H9 (cell line): ENCODE data around the gene PSME1. TPM values are rescaled to one million over a fixed set of nuclear protein-coding genes. Genes with fewer than 3 reads are reported as not detected.

ENCODE experiments used
- DNase-seq: peaks from one replicate; pipeline ENCODE4 v3.0.0-alpha.2; 2017
- H2AFZ ChIP-seq: one replicate; pipeline ENCODE4 v1.6.1; 2013; ENCODE audit warnings: mild to moderate bottlenecking, low read length, control low read depth, moderate library complexity
- H2AK5ac ChIP-seq: 2 replicates; pipeline ENCODE4 v1.6.1; 2013; ENCODE audit warnings: low read length, control low read depth, mixed read lengths; ENCODE audit not compliant: insufficient read length
- H2BK120ac ChIP-seq: one replicate; pipeline ENCODE4 v1.6.1; 2013; ENCODE audit warnings: low read depth, mild to moderate bottlenecking, low read length, control low read depth, inconsistent platforms; ENCODE audit not compliant: poor library complexity, severe bottlenecking
- H2BK12ac ChIP-seq: 2 replicates; pipeline ENCODE4 v1.6.1; 2013; ENCODE audit warnings: low read length, control low read depth, mixed read lengths, low read depth; ENCODE audit not compliant: insufficient read length
- H2BK15ac ChIP-seq: 2 replicates; pipeline ENCODE4 v1.6.1; 2013; ENCODE audit warnings: low read depth, low read length, control low read depth
- H2BK20ac ChIP-seq: one replicate; pipeline ENCODE4 v1.6.1; 2013; ENCODE audit warnings: low read depth, mild to moderate bottlenecking, low read length, control low read depth, inconsistent platforms; ENCODE audit not compliant: poor library complexity, severe bottlenecking
- H2BK5ac ChIP-seq: 2 replicates; pipeline ENCODE4 v1.6.1; 2013; ENCODE audit warnings: low read length, control low read depth, mixed read lengths; ENCODE audit not compliant: insufficient read length
- H3K14ac ChIP-seq: 2 replicates; pipeline ENCODE4 v1.6.1; 2013; ENCODE audit warnings: low read length, control low read depth; ENCODE audit not compliant: insufficient read depth
- H3K18ac ChIP-seq: 2 replicates; pipeline ENCODE4 v1.6.1; 2013; ENCODE audit warnings: low read depth, mild to moderate bottlenecking, mixed read lengths, low read length, control low read depth; ENCODE audit not compliant: insufficient read length
- H3K23ac ChIP-seq: 2 replicates; pipeline ENCODE4 v1.6.1; 2013; ENCODE audit warnings: low read length, control low read depth, mixed read lengths, low read depth; ENCODE audit not compliant: insufficient read length
- H3K23me2 ChIP-seq: 2 replicates; pipeline ENCODE4 v1.6.1; 2013; ENCODE audit warnings: low read depth, mild to moderate bottlenecking, mixed read lengths, low read length, control low read depth; ENCODE audit not compliant: insufficient read length, poor library complexity, severe bottlenecking
- H3K27ac ChIP-seq: 2 replicates; pipeline ENCODE4 v1.5.1; 2013; ENCODE audit warnings: low read length, control low read depth, mixed read lengths, low read depth; ENCODE audit not compliant: insufficient read length
- H3K27me3 ChIP-seq: 2 replicates; pipeline ENCODE4 v1.6.1; 2013; ENCODE audit warnings: low read length, control low read depth, inconsistent platforms; ENCODE audit not compliant: insufficient read depth
- H3K4ac ChIP-seq: 2 replicates; pipeline ENCODE4 v1.6.1; 2013; ENCODE audit warnings: low read depth, mild to moderate bottlenecking, control low read depth, inconsistent platforms, low read length, moderate library complexity
- H3K4me1 ChIP-seq: 2 replicates; pipeline ENCODE4 v1.6.1; 2013; ENCODE audit warnings: low read length, control low read depth, inconsistent platforms; ENCODE audit not compliant: insufficient read depth
- H3K4me2 ChIP-seq: 2 replicates; pipeline ENCODE4 v1.6.1; 2013; ENCODE audit warnings: low read length, control low read depth, mixed read lengths; ENCODE audit not compliant: insufficient read length, insufficient read depth
- H3K56ac ChIP-seq: 2 replicates; pipeline ENCODE4 v1.6.1; 2013; ENCODE audit warnings: low read depth, mild to moderate bottlenecking, mixed read lengths, low read length, control low read depth; ENCODE audit not compliant: insufficient read length
- H3K79me1 ChIP-seq: 2 replicates; pipeline ENCODE4 v1.6.1; 2013; ENCODE audit warnings: low read depth, mild to moderate bottlenecking, moderate library complexity, low read length, control low read depth, inconsistent platforms; ENCODE audit not compliant: insufficient read depth, poor library complexity, severe bottlenecking
- H3K79me2 ChIP-seq: 2 replicates; pipeline ENCODE4 v1.6.1; 2013; ENCODE audit warnings: low read length, control low read depth, inconsistent platforms; ENCODE audit not compliant: insufficient read depth
- H3K9ac ChIP-seq: 2 replicates; pipeline ENCODE4 v1.6.1; 2013; ENCODE audit warnings: low read length, control low read depth, mixed read lengths; ENCODE audit not compliant: insufficient read length; ENCODE audit errors: extremely low read depth
- H3K9me3 ChIP-seq: one replicate; pipeline ENCODE4 v1.6.1; 2013; ENCODE audit warnings: low read depth, low read length, inconsistent platforms; ENCODE audit not compliant: control insufficient read depth
- H3T11ph ChIP-seq: one replicate; pipeline ENCODE4 v1.6.1; 2013; ENCODE audit warnings: mild to moderate bottlenecking, low read length, control low read depth, inconsistent platforms
- H4K20me1 ChIP-seq: one replicate; pipeline ENCODE4 v1.6.1; 2013; ENCODE audit not compliant: control insufficient read depth, insufficient read length, insufficient read depth
- H4K5ac ChIP-seq: 2 replicates; pipeline ENCODE4 v1.6.1; 2013; ENCODE audit warnings: low read depth, mild to moderate bottlenecking, mixed read lengths, low read length, control low read depth; ENCODE audit not compliant: insufficient read length
- H4K8ac ChIP-seq: replicated peaks from 2 replicates; pipeline ENCODE4 v1.6.1; 2013; ENCODE audit warnings: low read length, control low read depth, mixed read lengths, low read depth; ENCODE audit not compliant: insufficient read length
- H4K91ac ChIP-seq: 2 replicates; pipeline ENCODE4 v1.6.1; 2013; ENCODE audit warnings: low read depth, mild to moderate bottlenecking, moderate library complexity, mixed read lengths, low read length, control low read depth; ENCODE audit not compliant: insufficient read length
- H3K27ac Mint-ChIP-seq, 3 experiments: 2 replicates in 2 of 3; 3 replicates in 1 of 3; pipeline ENCODE4 v1.8.0; 2020 to 2021; ENCODE audit warnings: mixed read lengths in 3 of 3, mild to moderate bottlenecking in 1 of 3, moderate library complexity in 1 of 3
- H3K27me3 Mint-ChIP-seq: 2 replicates; pipeline ENCODE4 v1.8.0; 2021; ENCODE audit warnings: low read depth, mild to moderate bottlenecking, moderate library complexity, mixed read lengths
- H3K36me3 Mint-ChIP-seq, 3 experiments: 2 replicates in 2 of 3; 3 replicates in 1 of 3; pipeline ENCODE4 v1.8.0; 2020 to 2021; ENCODE audit warnings: low read depth in 3 of 3, mixed read lengths in 3 of 3; ENCODE audit not compliant: insufficient read depth in 1 of 3
- H3K4me1 Mint-ChIP-seq, 2 experiments: 2 replicates each; pipeline ENCODE4 v1.8.0; 2020; ENCODE audit warnings: mixed read lengths in 2 of 2
- H3K4me3 Mint-ChIP-seq, 2 experiments: 2 replicates in 1 of 2; 3 replicates in 1 of 2; pipeline ENCODE4 v1.8.0; 2020 to 2021; ENCODE audit warnings: mild to moderate bottlenecking in 2 of 2, mixed read lengths in 2 of 2, moderate library complexity in 1 of 2
- H3K9me3 Mint-ChIP-seq, 2 experiments: 2 replicates in 1 of 2; 3 replicates in 1 of 2; pipeline ENCODE4 v1.8.0; 2020; ENCODE audit warnings: mild to moderate bottlenecking in 2 of 2, mixed read lengths in 2 of 2, moderate library complexity in 1 of 2
- CTCF ChIP-seq: fragments of 200-600 bp; sonication (generic); conservative IDR thresholded peaks from 3 replicates; pipeline ENCODE4 v1.8.0; 2021; ENCODE audit warnings: antibody characterized with exemption, mild to moderate bottlenecking
- WGBS: extraction: QIAGEN DNeasy Blood & Tissue Kit; methylation state at CpG from one replicate; pipeline ENCODE4 v1.1.7; 2013; ENCODE audit warnings: missing lambda C conversion rate, low lambda C conversion rate, mixed read lengths; ENCODE audit not compliant: insufficient read length; ENCODE audit errors: extremely low coverage; 5-methylcytosine and 5-hydroxymethylcytosine counted together
- total RNA-seq: library from RNA; stranded (reverse); gene quantifications from 2 replicates; pipeline ENCODE4 v1.2.1, GENCODE V29; 2021

The PSME1 gene
- total RNA-seq, 1 experiment from 2014 or later, result 109 TPM

GRCh38 chr14:24089890-24090289, 46.1 kb upstream of the PSME1 start:
- Histone ChIP-seq H2AFZ (no peak overlapping the region), H2BK12ac (no peak overlapping the region), H3T11ph (no peak overlapping the region), H4K20me1 (no peaks in the 10 kb centered on the region), H4K5ac (no peak overlapping the region), H4K91ac (no peak overlapping the region), H3K4me2 (no peak overlapping the region), H3K23ac (no peak overlapping the region), H3K4me1 (no peaks in the 10 kb centered on the region; the same call in 1 of the 2 replicates), H3K14ac (no peak overlapping the region), H2BK15ac (no peak overlapping the region), H4K8ac (no peak overlapping the region), H3K27me3 (no peaks in the 10 kb centered on the region), H2BK5ac (no peak overlapping the region), H3K9me3 (no peaks in the 10 kb centered on the region), H3K18ac (no peak overlapping the region), H3K9ac (no peak overlapping the region), H3K79me1 (no peaks in the 10 kb centered on the region), H3K23me2 (peaks cover under 1% of the 10 kb centered on the region), H3K56ac (no peak overlapping the region), H3K27ac (no peak overlapping the region), H3K4ac (no peak overlapping the region), H2BK20ac (no peak overlapping the region), H2BK120ac (no peak overlapping the region), H2AK5ac (no peak overlapping the region), H3K79me2 (no peaks in the 10 kb centered on the region)
- Mint-ChIP-seq H3K36me3 (peaks cover 0 to under 1% (median 0%) of the 10 kb centered on the region in 3 experiments; a peak in 1 of 7 replicates), H3K27ac (no peak overlapping the region; a peak in 1 of 7 replicates), H3K27me3 (peaks cover 4% of the 10 kb centered on the region), H3K9me3 (no peaks in the 10 kb centered on the region; a peak in 2 of 5 replicates), H3K4me3 (no peak overlapping the region), H3K4me1 (peaks cover 16 to 32% of the 10 kb centered on the region in 2 experiments)
- no CpG with 5 or more reads among the region's 6 CpGs for WGBS
- DNase-seq, result no peak
- TF ChIP-seq CTCF, result no peak
